ENCODE data around the gene PPM1L.

Gene PPM1L

DNA sequence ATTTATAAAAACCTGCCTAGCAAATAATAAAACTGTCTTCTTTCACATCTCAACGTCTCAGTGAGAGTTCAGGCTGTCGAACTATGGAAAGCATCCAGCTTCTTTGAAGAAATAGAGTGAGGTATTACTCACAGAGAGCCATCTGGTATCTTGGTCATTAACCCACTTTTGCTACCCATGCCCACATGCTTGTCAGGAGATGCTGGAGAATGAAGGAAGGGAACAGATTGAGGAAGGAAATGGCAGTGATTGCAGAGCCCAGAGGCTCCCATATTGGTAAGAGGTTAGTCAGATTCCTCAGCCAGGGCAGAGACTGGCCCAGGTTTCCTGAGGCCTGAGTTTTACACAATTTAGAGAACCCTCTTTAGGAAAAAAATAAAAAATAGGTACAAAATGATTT is 230.0 kb downstream of the PPM1L start:
- FAIRE-seq (no peak), DNase-seq (ENCODE audit: insufficient read length, low spot score) (no peak)
- TF ChIP-seq, protein P1, sequence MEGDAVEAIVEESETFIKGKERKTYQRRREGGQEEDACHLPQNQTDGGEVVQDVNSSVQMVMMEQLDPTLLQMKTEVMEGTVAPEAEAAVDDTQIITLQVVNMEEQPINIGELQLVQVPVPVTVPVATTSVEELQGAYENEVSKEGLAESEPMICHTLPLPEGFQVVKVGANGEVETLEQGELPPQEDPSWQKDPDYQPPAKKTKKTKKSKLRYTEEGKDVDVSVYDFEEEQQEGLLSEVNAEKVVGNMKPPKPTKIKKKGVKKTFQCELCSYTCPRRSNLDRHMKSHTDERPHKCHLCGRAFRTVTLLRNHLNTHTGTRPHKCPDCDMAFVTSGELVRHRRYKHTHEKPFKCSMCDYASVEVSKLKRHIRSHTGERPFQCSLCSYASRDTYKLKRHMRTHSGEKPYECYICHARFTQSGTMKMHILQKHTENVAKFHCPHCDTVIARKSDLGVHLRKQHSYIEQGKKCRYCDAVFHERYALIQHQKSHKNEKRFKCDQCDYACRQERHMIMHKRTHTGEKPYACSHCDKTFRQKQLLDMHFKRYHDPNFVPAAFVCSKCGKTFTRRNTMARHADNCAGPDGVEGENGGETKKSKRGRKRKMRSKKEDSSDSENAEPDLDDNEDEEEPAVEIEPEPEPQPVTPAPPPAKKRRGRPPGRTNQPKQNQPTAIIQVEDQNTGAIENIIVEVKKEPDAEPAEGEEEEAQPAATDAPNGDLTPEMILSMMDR (IDR thresholded peaks at IDR 0.05; ENCODE audit: insufficient read depth, missing control alignments) = no peak

GRCh38 chr3:160987982-160988964 is 232.2 kb downstream of the PPM1L start:
- DNase-seq (ENCODE audit: insufficient read length, low spot score) (no peak), FAIRE-seq (peak; percentile 95)
- TF ChIP-seq, protein P1 (IDR thresholded peaks at IDR 0.05; ENCODE audit: insufficient read depth, missing control alignments) = no peak

GRCh38 chr3:160990446-160990845 is 234.4 kb downstream of the PPM1L start:
- TF ChIP-seq, protein P1 (IDR thresholded peaks at IDR 0.05; ENCODE audit: insufficient read depth, missing control alignments) = no peak
- FAIRE-seq (peak; percentile 25), DNase-seq (ENCODE audit: insufficient read length, low spot score) (no peak)

DNA sequence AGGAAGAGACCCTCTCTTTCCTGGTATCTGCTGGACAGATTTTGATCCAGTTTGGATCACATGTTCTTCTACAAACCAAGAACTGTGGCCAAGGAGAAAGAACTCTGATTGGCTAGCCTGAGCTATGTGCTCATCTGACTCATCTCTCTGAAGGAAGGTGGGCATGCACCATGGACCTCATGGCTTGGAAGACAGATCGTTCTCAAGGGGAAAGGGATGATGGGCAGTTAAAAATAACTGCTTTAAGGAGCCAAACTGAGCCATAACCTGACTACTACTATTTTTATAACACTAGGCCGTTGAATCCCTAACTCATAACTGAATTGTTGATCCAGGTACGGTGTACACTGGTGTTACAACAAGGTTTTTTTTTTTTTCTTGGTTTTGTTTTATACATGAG is 236.7 kb downstream of the PPM1L start:
- TF ChIP-seq, protein P1 (IDR thresholded peaks at IDR 0.05; ENCODE audit: insufficient read depth, missing control alignments) = no peak
- no peak for FAIRE-seq
- DNase-seq (ENCODE audit: insufficient read length, low spot score) = no peak

- FAIRE-seq (no peak), DNase-seq (ENCODE audit: insufficient read length, low spot score) (no peak)
- TF ChIP-seq, protein P1 (IDR thresholded peaks at IDR 0.05; ENCODE audit: insufficient read depth, missing control alignments) = no peak
Measured at GRCh38 chr3:160996811-160997210, 240.8 kb downstream of the PPM1L start.

DNA sequence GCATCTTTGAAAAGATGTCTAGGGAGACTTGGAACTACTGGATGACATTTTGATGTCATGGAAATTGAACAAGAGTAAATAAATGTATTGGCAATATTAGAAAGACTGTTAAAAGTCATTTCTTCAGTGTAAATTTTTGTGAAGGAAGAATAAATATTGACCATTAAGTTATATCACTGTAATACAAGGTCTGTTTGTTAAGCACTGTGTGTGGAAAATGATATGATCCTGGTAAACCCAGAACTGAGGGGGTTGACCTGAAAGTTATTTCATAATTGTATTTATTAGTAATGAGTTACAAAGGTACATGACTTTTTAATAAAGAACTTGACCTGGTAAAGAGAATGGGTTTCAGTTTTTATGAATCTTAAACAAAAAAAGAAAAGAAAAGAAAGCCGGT is 242.6 kb downstream of the PPM1L start:
- TF ChIP-seq, protein P1 (IDR thresholded peaks at IDR 0.05; ENCODE audit: insufficient read depth, missing control alignments) = no peak
- FAIRE-seq = no peak
- DNase-seq (ENCODE audit: insufficient read length, low spot score) = no peak

DNA sequence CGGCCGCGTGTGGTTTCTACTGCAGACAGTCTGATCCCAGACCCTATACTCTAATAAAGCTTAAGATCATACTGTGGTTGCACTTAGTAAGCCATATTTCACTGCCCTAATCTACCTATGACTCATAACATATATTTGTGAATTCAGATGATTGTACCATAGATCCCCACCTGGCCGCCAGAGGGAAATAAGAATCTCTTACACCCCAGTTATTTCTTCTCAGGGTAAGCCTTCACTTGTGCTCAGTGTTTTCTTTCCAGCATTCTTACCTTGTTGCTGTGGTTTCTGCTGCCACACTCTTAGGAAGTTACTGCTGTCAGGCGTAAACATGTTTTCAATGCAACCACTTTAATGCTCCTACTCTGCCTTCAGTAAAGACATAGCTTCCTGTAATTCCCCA is 243.2 kb downstream of the PPM1L start:
- FAIRE-seq (no peak), DNase-seq (ENCODE audit: insufficient read length, low spot score) (no peak)
- TF ChIP-seq, protein P1 (IDR thresholded peaks at IDR 0.05; ENCODE audit: insufficient read depth, missing control alignments) = no peak
